Measurements from ENCODE around the gene RIN1.

RIN1 gene

DNA sequence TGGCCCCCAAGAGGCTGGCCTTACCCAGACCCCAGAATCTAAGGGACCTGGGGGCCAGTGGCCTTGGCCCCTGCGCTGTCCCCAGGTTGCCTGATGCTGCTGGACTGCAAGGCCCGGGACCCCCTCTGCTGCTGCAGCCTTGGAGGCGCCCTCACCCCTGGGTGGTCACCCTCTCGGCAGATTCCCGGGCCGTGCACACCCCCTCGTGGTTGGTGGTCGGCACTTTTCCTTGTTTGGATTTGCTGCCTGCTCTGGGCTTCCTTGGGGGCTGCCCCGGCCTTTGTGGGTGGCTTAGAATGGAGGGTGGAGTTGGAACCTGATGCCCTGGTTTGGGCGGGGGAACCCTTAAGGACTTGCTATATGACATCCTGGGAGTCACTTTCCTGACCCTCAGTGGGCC lies 5.3 kb downstream of the RIN1 start:
- POLR2A ChIA-PET (ENCODE audit: low non-redundant PET), result no interaction called here
- no peak for DNase-seq (ENCODE audit: low spot score)

DNA sequence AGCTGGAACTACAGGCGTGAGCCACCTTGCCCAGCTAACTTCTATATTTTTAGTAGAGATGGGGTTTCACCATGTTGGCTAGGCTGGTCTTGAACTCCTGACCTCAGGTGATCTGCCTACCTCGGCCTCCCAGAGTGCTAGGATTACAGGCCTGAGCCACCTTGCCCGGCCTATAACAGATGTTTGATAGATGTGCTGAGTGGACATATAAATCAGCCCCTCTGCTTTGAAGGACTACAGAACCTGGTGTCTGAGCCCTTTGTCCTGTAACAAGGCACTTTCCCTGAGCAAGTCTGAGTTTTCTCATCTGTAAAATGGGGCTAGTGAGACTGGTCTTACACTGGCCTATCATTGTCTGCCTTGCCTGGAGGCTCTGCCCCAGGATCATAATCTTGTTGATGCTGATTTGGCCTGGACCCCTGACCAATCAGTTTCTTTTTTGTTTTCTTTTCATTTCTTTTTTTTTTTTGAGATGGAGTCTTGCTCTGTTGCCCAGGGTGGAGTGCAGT lies 7.0 kb downstream of the RIN1 start:
- CTCF ChIA-PET, result interaction anchor here (0.7 to 1.1 kb wide), 3 partner anchors 12 to 15 kb away, joined by 3 to 5 read pairs (median 4); partner anchors contain the start of genes BRMS1 and CD248
- POLR2A ChIA-PET (ENCODE audit: low non-redundant PET), result no interaction called here
- peak overlapping the region; percentile 100 for H3K27ac ChIP-seq
- DNase-seq (ENCODE audit: low spot score), result no peak
- TF ChIP-seq, protein P1, sequence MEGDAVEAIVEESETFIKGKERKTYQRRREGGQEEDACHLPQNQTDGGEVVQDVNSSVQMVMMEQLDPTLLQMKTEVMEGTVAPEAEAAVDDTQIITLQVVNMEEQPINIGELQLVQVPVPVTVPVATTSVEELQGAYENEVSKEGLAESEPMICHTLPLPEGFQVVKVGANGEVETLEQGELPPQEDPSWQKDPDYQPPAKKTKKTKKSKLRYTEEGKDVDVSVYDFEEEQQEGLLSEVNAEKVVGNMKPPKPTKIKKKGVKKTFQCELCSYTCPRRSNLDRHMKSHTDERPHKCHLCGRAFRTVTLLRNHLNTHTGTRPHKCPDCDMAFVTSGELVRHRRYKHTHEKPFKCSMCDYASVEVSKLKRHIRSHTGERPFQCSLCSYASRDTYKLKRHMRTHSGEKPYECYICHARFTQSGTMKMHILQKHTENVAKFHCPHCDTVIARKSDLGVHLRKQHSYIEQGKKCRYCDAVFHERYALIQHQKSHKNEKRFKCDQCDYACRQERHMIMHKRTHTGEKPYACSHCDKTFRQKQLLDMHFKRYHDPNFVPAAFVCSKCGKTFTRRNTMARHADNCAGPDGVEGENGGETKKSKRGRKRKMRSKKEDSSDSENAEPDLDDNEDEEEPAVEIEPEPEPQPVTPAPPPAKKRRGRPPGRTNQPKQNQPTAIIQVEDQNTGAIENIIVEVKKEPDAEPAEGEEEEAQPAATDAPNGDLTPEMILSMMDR (conservative IDR thresholded peaks at IDR 0.05; ENCODE audit: low read depth), result no peak

More for the DNA sequence above, 5.3 kb downstream of the RIN1 start:
- TF ChIP-seq, protein P1 (conservative IDR thresholded peaks at IDR 0.05; ENCODE audit: low read depth), result no peak
- CTCF ChIA-PET, result no interaction called here
- H3K27ac ChIP-seq, result peak overlapping the region; percentile 100

DNA sequence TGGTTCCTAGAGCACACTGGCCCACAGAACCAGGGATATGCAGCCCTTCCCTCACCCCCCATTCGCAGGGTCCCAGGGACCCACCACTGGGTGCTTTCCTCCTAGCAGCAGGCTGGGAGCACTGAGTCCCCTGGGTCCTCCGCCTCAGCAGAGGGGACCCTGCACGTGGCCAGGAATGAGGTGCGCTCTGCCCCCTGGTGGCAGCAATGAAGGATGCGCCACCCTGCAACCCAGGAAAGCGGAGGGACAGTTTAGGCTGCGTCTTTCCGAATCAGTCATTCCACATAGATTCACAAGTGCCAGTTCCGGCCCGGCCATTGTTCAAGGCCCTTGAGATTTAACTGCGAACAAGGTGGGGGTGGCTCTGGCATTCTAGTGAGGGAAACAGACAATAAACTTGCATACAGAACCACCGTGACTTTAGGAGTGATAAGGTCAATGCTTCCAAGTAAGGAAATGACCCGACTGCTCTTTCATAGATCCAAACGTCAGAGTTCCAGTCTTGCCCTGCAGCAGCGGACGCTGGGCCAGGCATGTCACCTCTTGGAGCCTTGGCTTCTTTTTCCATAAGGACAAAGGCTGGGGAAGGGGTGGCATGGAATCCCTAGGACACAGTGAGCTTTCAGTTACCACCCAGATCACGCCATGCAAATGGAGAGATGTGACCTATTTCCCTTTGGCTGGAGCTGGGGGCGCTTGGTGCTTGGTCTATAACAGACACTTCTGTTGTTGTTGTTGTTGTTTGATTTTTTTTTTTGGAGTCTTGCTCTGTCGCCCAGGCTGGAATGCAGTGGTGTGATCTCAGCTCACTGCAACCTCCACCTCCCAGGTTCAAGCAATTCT lies 7.7 kb downstream of the RIN1 start:
- peak overlapping the region; percentile 100 for H3K27ac ChIP-seq
- DNase-seq (ENCODE audit: low spot score), result peak; percentile 65
- TF ChIP-seq, protein P1 (conservative IDR thresholded peaks at IDR 0.05; ENCODE audit: low read depth), result peak; percentile 91
- ChIA-PET CTCF (interaction anchor here (0.7 to 1.1 kb wide), 3 partner anchors 11 to 16 kb away, joined by 3 to 5 read pairs (median 4); partner anchors contain the start of genes BRMS1 and CD248), POLR2A (ENCODE audit: low non-redundant PET) (no interaction called here)

DNA sequence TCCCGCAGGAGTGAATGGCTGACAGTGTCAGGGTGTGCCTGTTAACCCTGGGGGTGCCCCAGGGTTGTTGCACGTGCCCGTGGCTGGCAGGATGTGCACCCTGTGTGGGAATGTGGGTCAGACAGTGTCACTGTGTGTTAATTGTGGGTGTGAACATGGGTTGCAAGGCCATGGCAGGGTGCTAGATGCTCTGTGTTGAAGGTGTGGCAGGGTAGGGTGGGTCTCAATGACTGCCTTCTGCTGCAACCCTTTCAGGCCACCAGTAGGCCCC lies 8.3 kb downstream of the RIN1 start:
- no peak for DNase-seq (ENCODE audit: low spot score)
- CTCF ChIA-PET, result no interaction called here
- peak overlapping the region; percentile 100 for H3K27ac ChIP-seq
- TF ChIP-seq, protein P1 (conservative IDR thresholded peaks at IDR 0.05; ENCODE audit: low read depth), result no peak
- POLR2A ChIA-PET (ENCODE audit: low non-redundant PET), result no interaction called here

DNA sequence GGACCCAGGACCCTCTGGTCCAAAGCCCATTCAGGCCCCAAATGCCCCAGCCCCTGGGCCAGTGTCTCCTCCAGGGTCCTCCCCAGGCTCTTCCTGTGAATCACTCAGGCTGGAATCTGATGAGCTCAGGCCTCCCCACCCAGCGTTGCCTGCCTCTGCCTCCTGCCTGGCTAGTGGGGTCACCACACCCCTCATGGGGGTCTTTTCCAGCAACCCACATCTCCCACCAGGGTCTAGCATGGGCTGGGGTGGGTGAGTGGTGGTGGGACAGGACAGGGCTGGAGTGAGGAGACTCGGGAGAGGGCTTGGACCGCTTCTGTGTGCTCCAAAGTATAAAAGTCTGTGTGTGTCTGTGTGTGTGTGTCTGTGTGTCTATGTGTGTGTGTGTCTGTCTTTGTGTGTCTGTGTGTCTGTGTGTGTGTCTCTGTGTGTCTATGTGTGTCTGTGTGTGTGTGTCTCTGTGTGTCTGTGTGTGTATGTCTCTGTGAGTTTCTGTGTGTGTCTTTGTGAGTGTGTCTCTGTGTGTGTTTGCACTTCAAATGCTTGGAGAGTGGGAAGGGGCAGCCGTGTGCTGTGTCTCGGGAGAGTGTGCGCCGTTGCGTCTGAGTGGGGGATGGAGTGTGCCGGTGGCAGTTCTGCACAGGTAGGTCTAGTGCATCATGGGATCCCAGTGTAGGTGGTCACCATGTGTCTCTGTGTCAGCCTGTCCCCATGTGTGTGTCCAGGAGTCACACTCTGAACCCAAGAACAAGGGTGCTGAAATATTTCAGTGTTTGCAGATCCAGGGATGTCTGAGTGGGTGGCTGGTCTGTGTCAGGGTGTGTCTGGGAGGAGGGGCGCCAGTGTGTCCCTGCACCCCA lies 8.8 kb downstream of the RIN1 start:
- H3K27ac ChIP-seq, result peak overlapping the region; percentile 100
- ChIA-PET POLR2A (ENCODE audit: low non-redundant PET) (interaction anchor here (0.9 kb wide), 1 partner anchor 8 kb away, joined by 8 read pairs; no protein-coding TSS in a partner anchor), CTCF (interaction anchor here (1.1 to 3.7 kb wide), 2 partner anchors 8 to 15 kb away, joined by 3 to 25 read pairs; no protein-coding TSS in a partner anchor)
- TF ChIP-seq, protein P1 (conservative IDR thresholded peaks at IDR 0.05; ENCODE audit: low read depth), result no peak
- DNase-seq (ENCODE audit: low spot score), result peak; percentile 54

All from RWPE1 (cell line).